ENCODE measurements around the gene ADAMTS16.

DNA sequence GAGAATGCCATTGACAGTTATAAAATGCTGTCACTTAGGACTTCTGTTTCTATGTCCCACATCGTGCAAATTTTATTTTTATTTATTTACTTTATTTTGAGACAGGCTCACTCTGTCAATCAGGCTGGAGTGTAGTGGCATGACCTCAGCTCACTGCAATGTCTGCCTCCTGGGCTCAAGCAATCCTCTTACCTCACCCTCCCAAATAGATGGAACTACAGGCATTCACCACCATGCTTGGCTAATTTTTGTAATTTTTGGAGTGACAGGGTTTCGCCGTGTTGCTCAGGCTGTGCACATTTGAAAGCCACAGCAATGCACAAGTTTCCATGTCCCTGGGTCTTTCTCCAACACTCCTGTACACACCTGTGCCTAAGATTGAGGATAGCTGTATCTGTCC lies 51.8 kb downstream of the ADAMTS16 start:
- TF ChIP-seq, protein P1, sequence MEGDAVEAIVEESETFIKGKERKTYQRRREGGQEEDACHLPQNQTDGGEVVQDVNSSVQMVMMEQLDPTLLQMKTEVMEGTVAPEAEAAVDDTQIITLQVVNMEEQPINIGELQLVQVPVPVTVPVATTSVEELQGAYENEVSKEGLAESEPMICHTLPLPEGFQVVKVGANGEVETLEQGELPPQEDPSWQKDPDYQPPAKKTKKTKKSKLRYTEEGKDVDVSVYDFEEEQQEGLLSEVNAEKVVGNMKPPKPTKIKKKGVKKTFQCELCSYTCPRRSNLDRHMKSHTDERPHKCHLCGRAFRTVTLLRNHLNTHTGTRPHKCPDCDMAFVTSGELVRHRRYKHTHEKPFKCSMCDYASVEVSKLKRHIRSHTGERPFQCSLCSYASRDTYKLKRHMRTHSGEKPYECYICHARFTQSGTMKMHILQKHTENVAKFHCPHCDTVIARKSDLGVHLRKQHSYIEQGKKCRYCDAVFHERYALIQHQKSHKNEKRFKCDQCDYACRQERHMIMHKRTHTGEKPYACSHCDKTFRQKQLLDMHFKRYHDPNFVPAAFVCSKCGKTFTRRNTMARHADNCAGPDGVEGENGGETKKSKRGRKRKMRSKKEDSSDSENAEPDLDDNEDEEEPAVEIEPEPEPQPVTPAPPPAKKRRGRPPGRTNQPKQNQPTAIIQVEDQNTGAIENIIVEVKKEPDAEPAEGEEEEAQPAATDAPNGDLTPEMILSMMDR (IDR thresholded peaks at IDR 0.05; ENCODE audit: poor library complexity), result no peak
- no peak for TF ChIP-seq EZH2 (IDR thresholded peaks at IDR 0.05; ENCODE audit: borderline replicate concordance)

Measured in hepatocyte (in vitro differentiated cells).